HepG2 (cell line): ENCODE measurements around the gene ARFIP2. TPM values are rescaled to one million over a fixed set of nuclear protein-coding genes. Genes with fewer than 3 reads are reported as not detected.

ENCODE experiments used
- AGO1 ChIP-seq: fragments of 200-400 bp; formaldehyde crosslinking; IDR thresholded peaks from 2 replicates; pipeline ENCODE4 v1.6.1; 2017; ENCODE audit warnings: mild to moderate bottlenecking, low read depth, low read length, moderate library complexity; ENCODE audit not compliant: poor library complexity, severe bottlenecking
- AGO2 ChIP-seq: fragments of 200-400 bp; formaldehyde crosslinking; optimal IDR thresholded peaks from 2 replicates; pipeline ENCODE3; 2017; ENCODE audit warnings: mild to moderate bottlenecking, low read depth, low read length, moderate library complexity
- ATRX ChIP-seq: sonication (generic); formaldehyde crosslinking; IDR thresholded peaks from 2 replicates; pipeline ENCODE4 v1.4.0; 2020; ENCODE audit warnings: missing genetic modification reagents, borderline replicate concordance
- HNRNPLL ChIP-seq: fragments of 200-400 bp; formaldehyde crosslinking; IDR thresholded peaks from 2 replicates; pipeline ENCODE4 v1.6.1; 2017; ENCODE audit warnings: mild to moderate bottlenecking, low read depth, low read length; ENCODE audit not compliant: poor library complexity, severe bottlenecking
- MAX ChIP-seq: IDR thresholded peaks from 2 replicates; pipeline ENCODE4 v1.6.1; 2012; ENCODE audit warnings: inconsistent platforms
- PATZ1 ChIP-seq: sonication (generic); formaldehyde crosslinking; IDR thresholded peaks from 2 replicates; pipeline ENCODE4 v1.4.0; 2020; ENCODE audit warnings: missing genetic modification reagents
- PCBP1 ChIP-seq: fragments of 200-400 bp; formaldehyde crosslinking; IDR thresholded peaks from 2 replicates; pipeline ENCODE4 v1.6.1; 2017; ENCODE audit warnings: mild to moderate bottlenecking, low read depth, low read length, borderline replicate concordance
- PRDM15 ChIP-seq: sonication (generic); formaldehyde crosslinking; IDR thresholded peaks from 2 replicates; pipeline ENCODE4 v1.4.0; 2020; ENCODE audit warnings: missing genetic modification reagents
- PREB ChIP-seq: sonication (generic); formaldehyde crosslinking; IDR thresholded peaks from 2 replicates; pipeline ENCODE4 v1.4.0; 2020; ENCODE audit warnings: missing genetic modification reagents
- RBFOX2 ChIP-seq: fragments of 200-400 bp; formaldehyde crosslinking; IDR thresholded peaks from 2 replicates; pipeline ENCODE4 v1.6.1; 2017; ENCODE audit warnings: low read depth, mild to moderate bottlenecking, low read length
- SIN3A ChIP-seq: IDR thresholded peaks from 2 replicates; pipeline ENCODE4 v1.6.1; 2011; ENCODE audit warnings: low read depth, mild to moderate bottlenecking, control low read depth, low read length, borderline replicate concordance
- SMAD1 ChIP-seq: sonication (generic); formaldehyde crosslinking; IDR thresholded peaks from 2 replicates; pipeline ENCODE4 v1.4.0; 2020; ENCODE audit warnings: missing genetic modification reagents, low read depth, mild to moderate bottlenecking, borderline replicate concordance
- SNAPC2 ChIP-seq: sonication (generic); formaldehyde crosslinking; IDR thresholded peaks from 2 replicates; pipeline ENCODE4 v1.8.1; 2022; ENCODE audit warnings: mild to moderate bottlenecking, missing genetic modification reagents
- SPEN ChIP-seq: sonication (generic); formaldehyde crosslinking; IDR thresholded peaks from 2 replicates; pipeline ENCODE4 v1.5.1; 2020; ENCODE audit warnings: low read depth, mild to moderate bottlenecking, missing genetic modification reagents
- ZBTB38 ChIP-seq: sonication (generic); formaldehyde crosslinking; IDR thresholded peaks from 2 replicates; pipeline ENCODE4 v1.5.1; 2020; ENCODE audit warnings: mild to moderate bottlenecking, missing genetic modification reagents
- ZGPAT ChIP-seq: IDR thresholded peaks from 2 replicates; pipeline ENCODE4 v1.6.1; 2016; ENCODE audit warnings: mild to moderate bottlenecking
- ZNF20 ChIP-seq: sonication (generic); formaldehyde crosslinking; IDR thresholded peaks from 2 replicates; pipeline ENCODE4 v1.4.0; 2020; ENCODE audit warnings: mild to moderate bottlenecking, moderate library complexity, missing genetic modification reagents
- ZSCAN22 ChIP-seq: sonication (generic); formaldehyde crosslinking; IDR thresholded peaks from 2 replicates; pipeline ENCODE4 v1.4.0; 2020; ENCODE audit warnings: mild to moderate bottlenecking, missing genetic modification reagents
- polyA plus RNA-seq, 8 experiments: library from polyadenylated mRNA; depleted of rRNA in 3 of 8; stranded (reverse) in 7 of 8; unstranded in 1 of 8; fragments of >200 nt; fragmentation: Illumina TruSeq in 4 of 8; extraction: Trizol in 4 of 8; gene quantifications; 2 replicates each; pipeline versions ENCODE4 v1.2.1 to v1.2.3, GENCODE V29; 2011 to 2016; ENCODE audit warnings: low read depth in 4 of 8, missing spikeins in 1 of 8, mixed read lengths in 1 of 8; ENCODE audit not compliant: insufficient read depth in 1 of 8
- total RNA-seq, 5 experiments: library from RNA; depleted of rRNA; stranded (reverse); fragments of >200 nt; fragmentation: Illumina TruSeq; extraction: Trizol; gene quantifications; 2 replicates each; pipeline ENCODE4 v1.2.3, GENCODE V29; 2016; ENCODE audit warnings: low read depth in 1 of 5

Gene ARFIP2
- total and polyA plus RNA-seq, 2 of the 13 experiments (the other 11 are each of a cell fraction or from before 2014, with no cell fraction given) = 56.6 to 60.2 TPM

- no peak for TF ChIP-seq SNAPC2 (CRISPR knock-in tag)
- TF ChIP-seq SMAD1 (CRISPR knock-in tag) = no peak
- peak; percentile 92 for TF ChIP-seq PRDM15 (CRISPR knock-in tag)
- peak; percentile 50; the same call in 1 of the 2 replicates for TF ChIP-seq RBFOX2
- no peak for TF ChIP-seq PREB (CRISPR knock-in tag)
- no peak for TF ChIP-seq ATRX (CRISPR knock-in tag)
- no peak for TF ChIP-seq ZNF20 (CRISPR knock-in tag)
- TF ChIP-seq SPEN (CRISPR knock-in tag) = 0 out of 2 replicates have a peak, but pooled peaks have one; percentile 21
- TF ChIP-seq AGO2 = peak; percentile 30
- TF ChIP-seq MAX = peak; percentile 35; the same call in 1 of the 2 replicates
- TF ChIP-seq PCBP1 = 0 out of 2 replicates have a peak, but pooled peaks have one; percentile 31
- peak; percentile 36; the same call in 1 of the 2 replicates for TF ChIP-seq SIN3A
- 0 out of 2 replicates have a peak, but pooled peaks have one; percentile 11 for TF ChIP-seq ZGPAT
- TF ChIP-seq PATZ1 (CRISPR knock-in tag) = peak; percentile 46; the same call in 1 of the 2 replicates
- peak; percentile 70 for TF ChIP-seq HNRNPLL
- peak; percentile 50 for TF ChIP-seq AGO1
- peak; percentile 87 for TF ChIP-seq ZSCAN22
- TF ChIP-seq ZBTB38 (CRISPR knock-in tag) = 0 out of 2 replicates have a peak, but pooled peaks have one; percentile 46
Measured at GRCh38 chr11:6473451-6474412, 7.4 kb downstream of the ARFIP2 start, which contains the start of gene TRIM3 (continued).
